ENCODE results near the gene PAIP2.

The PAIP2 gene

GRCh38 chr5:139391570-139392323, 50.1 kb downstream of the PAIP2 start:
- no peak for DNase-seq (ENCODE audit: low read depth in 1 of 2, low spot score in 1 of 2)

- DNase-seq (ENCODE audit: low read depth in 1 of 2, low spot score in 1 of 2): no peak
Measured at GRCh38 chr5:139392324-139392677, 50.6 kb downstream of the PAIP2 start.

DNA sequence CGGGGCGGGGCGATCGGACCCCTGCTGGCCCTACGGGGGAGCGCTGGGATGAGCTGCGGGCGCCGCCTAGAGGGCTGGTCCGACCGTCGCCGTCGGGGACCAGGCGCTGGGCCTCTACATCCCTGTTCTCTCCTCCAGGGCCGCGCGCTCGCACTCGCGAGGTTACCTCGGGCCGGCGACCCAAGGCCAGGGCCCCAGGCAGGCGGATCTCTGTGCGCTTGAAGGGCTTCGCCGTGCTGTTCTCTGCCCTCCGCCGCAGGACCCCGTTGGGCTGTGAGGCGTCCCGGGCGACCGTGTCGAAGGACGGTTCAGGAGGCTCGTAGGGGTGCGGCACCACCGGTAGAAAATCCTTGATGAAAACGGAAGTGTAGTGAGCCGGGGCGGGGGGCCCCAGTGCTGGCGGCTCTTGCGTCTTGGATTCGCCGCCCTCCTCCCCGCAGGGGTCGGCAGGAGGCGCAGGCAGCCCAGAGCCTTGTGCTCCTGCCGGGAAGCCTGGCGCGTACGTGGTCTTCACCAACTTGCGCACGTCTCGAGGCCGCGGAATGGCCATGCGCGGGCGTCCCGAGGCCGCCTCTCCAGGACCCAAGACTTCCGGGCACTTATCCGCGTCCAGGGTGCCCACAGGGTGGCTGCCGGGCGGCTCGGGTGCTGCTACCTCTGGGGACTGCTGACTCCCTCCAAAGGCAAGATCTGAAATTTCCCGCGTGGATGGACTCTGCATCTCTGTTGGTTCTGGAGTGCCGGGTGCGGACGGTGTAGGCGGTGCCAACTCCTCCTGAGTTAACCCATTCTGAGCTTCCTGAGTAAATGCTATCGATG, 51.2 kb downstream of the PAIP2 start:
- peak; percentile 55 for DNase-seq (ENCODE audit: low read depth in 1 of 2, low spot score in 1 of 2)

DNA sequence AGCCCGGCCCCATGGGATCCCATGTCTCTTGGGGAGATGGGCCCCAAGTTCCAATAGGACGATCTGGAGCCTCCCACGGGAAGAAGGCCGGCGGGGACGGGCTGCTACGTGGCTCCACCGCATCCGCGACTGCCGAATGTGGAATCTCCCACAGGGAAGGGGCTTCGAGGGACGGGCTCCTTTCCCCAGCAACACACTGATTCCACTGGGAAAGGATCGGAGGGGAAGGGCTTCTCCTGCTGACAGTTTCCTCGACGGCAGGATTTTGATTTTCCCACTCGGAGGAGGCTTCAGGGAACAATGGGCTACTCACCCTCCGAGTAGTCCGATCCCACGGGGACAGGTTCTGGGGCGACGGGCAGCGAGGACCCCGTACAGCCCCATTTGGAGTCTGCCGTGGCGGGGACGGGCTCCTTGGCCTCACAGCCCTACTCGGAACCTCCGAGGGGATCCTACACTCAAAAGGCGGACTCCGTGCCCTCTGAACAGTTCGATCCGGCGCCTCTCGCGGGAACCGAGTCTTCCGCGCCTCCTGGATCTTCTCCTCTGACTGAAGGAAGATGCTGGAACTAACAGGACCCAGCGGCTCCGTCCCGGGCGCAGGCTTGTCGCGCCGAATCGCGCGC, 52.0 kb downstream of the PAIP2 start:
- DNase-seq (ENCODE audit: low read depth in 1 of 2, low spot score in 1 of 2): no peak

DNA sequence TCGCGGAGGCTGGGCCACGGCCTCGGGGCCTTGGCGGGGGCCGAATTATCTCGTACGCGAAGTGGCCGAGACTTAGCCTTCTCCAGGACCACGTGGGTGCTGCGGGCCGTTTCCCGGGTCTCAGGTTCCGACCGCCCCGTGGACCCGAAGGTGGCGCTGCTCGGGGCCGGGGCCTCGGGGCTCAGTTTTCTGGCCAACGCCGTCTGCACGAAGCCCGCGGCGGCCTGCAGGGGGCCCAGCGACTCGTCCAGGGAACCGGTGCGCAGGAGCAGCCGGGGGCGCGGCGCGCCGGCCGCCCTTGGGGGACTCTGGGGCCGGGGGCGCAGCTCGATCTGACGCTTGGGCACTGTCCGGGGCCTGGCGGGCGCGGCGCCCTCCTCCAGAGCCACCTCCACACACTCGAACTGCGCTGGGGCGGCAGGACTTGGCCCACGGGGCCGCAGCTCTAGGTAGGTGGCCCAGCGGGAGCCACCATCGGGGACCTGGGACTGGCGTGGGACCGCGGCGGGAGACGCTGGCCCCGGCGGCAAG, 52.5 kb downstream of the PAIP2 start:
- no peak for DNase-seq (ENCODE audit: low read depth in 1 of 2, low spot score in 1 of 2)

- no peak for DNase-seq (ENCODE audit: low read depth in 1 of 2, low spot score in 1 of 2)
Measured at GRCh38 chr5:139394654-139395566, 53.3 kb downstream of the PAIP2 start, which contains the start of gene PROB1. TSS of gene PROB1 (minus strand) at chr5:139395104. CDS start at chr5:139395081, 23 bp downstream.

DNA sequence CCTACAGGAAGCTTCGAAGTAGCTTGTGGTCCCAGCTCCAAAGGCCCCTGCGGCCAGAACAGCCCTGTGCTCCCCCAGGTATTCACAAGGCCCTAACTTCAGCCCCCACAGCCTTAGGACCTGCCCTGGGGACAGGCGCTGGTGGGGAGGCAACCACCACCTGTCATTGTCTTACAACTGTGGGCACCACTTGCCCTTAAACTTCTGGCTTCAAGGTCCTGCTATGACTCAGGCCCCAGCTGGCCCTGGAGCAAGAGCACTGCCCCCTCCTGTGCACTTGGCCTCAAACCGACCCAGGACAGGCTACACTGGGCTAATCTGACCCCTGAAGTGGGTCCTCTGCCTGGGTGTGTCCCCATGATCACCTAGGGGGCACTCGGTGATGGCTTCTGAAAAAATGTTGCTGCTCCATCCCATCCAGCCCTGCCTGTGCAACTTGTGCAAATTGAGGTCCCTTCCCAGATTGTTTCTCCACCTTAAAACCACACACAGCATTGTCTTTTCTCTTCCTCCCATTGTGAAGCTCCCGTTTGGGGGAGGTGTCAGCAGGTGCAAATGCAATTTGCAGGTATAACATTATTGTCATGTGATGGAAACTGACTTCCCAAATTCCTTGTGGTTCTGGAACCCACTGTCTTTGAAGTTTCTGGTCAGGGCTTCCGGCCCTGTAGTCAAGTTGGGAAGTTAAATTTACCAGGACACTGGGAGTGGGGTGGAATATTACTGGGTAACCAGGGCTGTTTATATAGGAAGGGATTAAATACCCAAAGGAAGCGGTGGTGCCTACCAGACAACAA, 54.4 kb downstream of the PAIP2 start:
- DNase-seq (ENCODE audit: low read depth in 1 of 2, low spot score in 1 of 2): no peak

DNA sequence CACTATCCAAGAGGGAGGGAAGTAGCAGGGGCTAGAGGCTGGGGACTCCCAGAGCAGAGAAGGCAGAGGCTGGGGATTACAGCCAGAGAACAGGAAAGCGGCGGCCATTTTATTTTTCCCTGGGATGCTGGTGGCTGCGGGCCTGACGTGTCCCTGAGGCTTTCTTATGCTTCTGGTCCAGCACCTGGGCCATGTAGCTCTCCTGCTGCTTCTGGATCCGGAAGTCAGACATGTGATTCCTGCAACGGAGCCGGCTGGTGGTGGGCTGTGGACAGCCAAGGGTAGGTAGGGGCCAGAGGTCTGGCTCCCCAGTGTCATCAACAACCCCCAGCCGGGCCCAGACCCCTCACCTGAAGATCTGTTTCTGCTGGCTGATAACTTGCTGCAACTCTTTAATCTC, 55.0 kb downstream of the PAIP2 start:
- no peak for DNase-seq (ENCODE audit: low read depth in 1 of 2, low spot score in 1 of 2)

DNA sequence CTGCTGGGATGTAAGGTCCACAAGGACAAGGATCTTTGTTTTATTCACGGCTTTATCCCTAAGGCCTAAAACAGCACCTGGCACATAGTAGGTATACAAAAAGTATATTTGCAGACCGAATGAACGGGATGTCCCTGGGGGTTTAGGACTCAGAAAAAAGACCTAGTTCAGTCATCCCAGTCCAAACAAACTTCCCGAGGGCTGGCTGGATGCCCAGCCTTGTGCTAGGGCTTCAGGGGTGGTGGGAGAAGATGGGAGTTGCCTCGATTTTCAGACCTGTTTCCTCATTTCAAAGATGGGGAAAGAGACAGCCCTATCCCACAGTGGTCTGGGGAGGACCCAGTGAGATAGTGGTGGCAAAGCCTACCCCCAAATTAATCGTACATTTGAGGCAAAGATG, 56.3 kb downstream of the PAIP2 start:
- DNase-seq (ENCODE audit: low read depth in 1 of 2, low spot score in 1 of 2): no peak

DNA sequence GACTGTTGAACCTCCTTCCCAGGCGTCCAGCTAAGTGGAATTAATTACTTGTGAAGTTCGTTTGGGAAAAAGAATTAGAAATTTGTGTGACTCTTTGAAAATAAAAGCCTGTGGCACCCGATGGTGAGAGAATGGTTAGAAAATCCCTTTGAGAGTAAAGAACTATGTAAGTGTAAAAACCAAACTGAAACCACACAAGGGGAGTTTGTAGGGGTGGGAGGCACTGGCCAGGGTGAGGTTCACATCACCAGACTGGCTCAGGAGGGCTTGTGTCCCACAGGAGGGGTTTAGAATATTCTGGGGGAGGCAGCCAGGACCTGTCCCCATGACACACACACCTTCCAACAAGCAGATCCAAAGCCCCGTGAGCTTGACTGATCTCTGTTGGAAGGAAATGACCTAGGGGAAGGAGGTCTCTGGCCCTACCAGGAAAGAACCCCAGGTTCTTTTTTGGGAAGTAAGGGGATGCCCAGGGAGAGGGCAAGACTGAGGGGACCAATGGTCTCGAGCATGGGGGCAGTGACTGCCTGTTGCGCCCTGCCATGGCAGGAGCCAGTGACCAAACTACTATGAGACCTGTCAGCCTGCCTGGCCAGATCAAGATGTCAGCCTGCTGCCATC, 58.0 kb downstream of the PAIP2 start:
- DNase-seq (ENCODE audit: low read depth in 1 of 2, low spot score in 1 of 2): no peak

GRCh38 chr5:139401546-139401945, 59.9 kb downstream of the PAIP2 start:
- DNase-seq (ENCODE audit: low read depth in 1 of 2, low spot score in 1 of 2): no peak

GRCh38 chr5:139402561-139403158, 61.0 kb downstream of the PAIP2 start:
- DNase-seq (ENCODE audit: low read depth in 1 of 2, low spot score in 1 of 2): no peak

- no peak for DNase-seq (ENCODE audit: low read depth in 1 of 2, low spot score in 1 of 2)
Measured at GRCh38 chr5:139403418-139403786, 61.7 kb downstream of the PAIP2 start.

- DNase-seq (ENCODE audit: low read depth in 1 of 2, low spot score in 1 of 2): peak; percentile 94 to 97
Measured at GRCh38 chr5:139403787-139404483, 62.3 kb downstream of the PAIP2 start, which contains the start of gene SPATA24. TSS of gene SPATA24 (minus strand) at chr5:139404089. CDS start at chr5:139404060, 29 bp downstream.

- DNase-seq (ENCODE audit: low read depth in 1 of 2, low spot score in 1 of 2): no peak
Measured at GRCh38 chr5:139404484-139404840, 62.8 kb downstream of the PAIP2 start.

DNA sequence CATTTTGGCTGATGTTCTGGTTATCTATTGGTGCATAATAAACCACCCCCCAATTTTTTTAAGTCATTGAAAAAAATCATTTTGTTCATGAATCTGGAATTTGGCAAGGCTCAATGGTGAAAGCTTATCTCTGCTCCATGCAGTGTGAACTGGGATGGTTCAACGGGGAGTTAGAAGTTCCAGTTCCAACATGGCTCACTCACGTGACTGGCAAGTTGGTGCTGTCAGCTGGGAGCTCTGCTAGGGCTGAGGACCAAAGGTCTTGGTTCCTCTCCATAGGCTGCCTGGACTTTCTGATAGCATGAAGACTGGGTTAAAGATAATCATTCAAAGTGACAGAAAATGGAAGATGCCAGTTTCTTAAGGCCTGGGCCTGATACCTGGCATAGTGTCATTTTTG, 65.3 kb downstream of the PAIP2 start:
- DNase-seq (ENCODE audit: low read depth in 1 of 2, low spot score in 1 of 2): no peak

DNA sequence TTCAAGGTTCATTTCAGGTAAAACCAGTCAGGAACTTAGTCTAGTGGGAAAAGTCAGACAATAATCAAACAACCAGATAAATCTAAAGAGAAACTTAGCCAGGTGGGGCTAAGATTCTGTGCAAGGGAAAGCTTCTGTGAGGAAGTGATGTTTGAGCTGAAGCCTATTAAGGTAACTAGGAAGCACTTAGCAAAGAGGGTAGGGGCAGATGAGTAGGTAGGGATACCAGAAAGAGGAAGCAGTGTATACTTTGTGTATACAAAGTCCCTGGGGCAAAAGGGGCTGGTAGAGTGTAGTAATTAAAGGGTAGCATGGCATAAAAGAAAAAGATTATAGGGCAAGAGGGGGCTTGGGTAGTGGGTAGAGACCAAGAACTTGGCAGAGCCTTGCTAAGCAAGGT, 65.9 kb downstream of the PAIP2 start:
- DNase-seq (ENCODE audit: low read depth in 1 of 2, low spot score in 1 of 2): no peak

DNA sequence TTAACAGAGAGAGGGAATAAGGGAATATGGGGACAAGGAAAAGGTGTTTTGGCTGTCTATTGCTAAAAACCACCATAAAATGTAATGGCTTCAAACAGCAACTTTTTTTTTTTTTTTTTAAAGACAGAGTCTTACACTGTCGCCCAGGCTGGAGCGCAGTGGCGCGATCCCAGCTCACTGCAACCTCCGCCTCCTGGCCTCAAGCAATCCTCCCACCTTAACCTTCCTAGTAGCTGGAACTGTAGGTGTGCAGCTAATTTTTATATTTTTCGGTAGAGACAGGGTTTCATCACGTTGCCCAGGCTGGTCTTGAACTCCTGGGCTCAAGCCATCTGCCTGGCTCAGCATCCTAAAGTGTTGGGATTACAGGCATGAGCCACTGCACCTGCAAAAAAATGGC, 66.5 kb downstream of the PAIP2 start:
- DNase-seq (ENCODE audit: low read depth in 1 of 2, low spot score in 1 of 2): no peak
